Measurements from ENCODE around the gene CD59. TPM values are rescaled to one million over a fixed set of nuclear protein-coding genes. Genes with fewer than 3 reads are reported as not detected.
A peak's percentile ranks its signal among the peaks of the same experiment; 100 is the strongest.

Gene CD59
- 68.2 and 75.8 TPM in 2 replicates for total RNA-seq (2013; cell fraction: nucleolus; rRNA removed)
- total RNA-seq (2014; rRNA removed) (55.5 and 75.8 TPM in 2 replicates), total RNA-seq (2014; rRNA removed; fragmentation: Illumina TruSeq; extraction: Trizol) (83.2 and 89.0 TPM in 2 replicates), total RNA-seq (2021) (143 and 144 TPM in 2 replicates), polyA plus RNA-seq (2011; rRNA removed) (201 and 225 TPM in 2 replicates), polyA plus RNA-seq (2014; fragmentation: Illumina TruSeq; extraction: Trizol) (185 and 186 TPM in 2 replicates), polyA plus RNA-seq (2014; fragmentation: Nextera tagmentation; extraction: Ambion mirVana) (100 to 1,000 TPM; 223 to 256 TPM), polyA plus RNA-seq (2014; rRNA removed) (93.6 and 109 TPM in 2 replicates), polyA plus RNA-seq (2016; fragmentation: Nextera tagmentation; extraction: Ambion mirVana) (100 to 1,000 TPM; 177 to 195 TPM), polyA minus RNA-seq (2011; rRNA and poly(A)+ RNA removed) (93.2 and 138 TPM in 2 replicates), Bru-seq, nascent RNA (percentile 92 among the genes with signal in this experiment), BruChase-seq, experiment 1, labeled RNA remaining after a 6-hour chase (percentile 95 among the genes with signal in this experiment), BruChase-seq, experiment 2, labeled RNA remaining after a 2-hour chase (percentile 91 among the genes with signal in this experiment)
- 107 TPM for polyA plus RNA-seq (2011; ENCODE audit: low read depth)
- polyA plus RNA-seq (2011; cell fraction: cytosol; rRNA removed) = 159 and 211 TPM in 2 replicates
- 55.6 and 69.0 TPM in 2 replicates for polyA plus RNA-seq (2011; cell fraction: nucleus; rRNA removed)
- polyA plus RNA-seq (2012) = 85.7 and 97.9 TPM in 2 replicates
- polyA minus RNA-seq (2011; cell fraction: cytosol; rRNA and poly(A)+ RNA removed) = 24.9 and 46.1 TPM in 2 replicates
- polyA minus RNA-seq (2011; cell fraction: nucleus; rRNA and poly(A)+ RNA removed) = 15.7 and 20.6 TPM in 2 replicates
- long read RNA-seq, experiment 1, full-length matches to known transcripts = 109 of 118 reads
- long read RNA-seq, experiment 1, partial matches to known transcripts = 0 of 118 reads
- long read RNA-seq, experiment 1, other reads (novel, unspliced or antisense) = 9 of 118 reads
- long read RNA-seq, experiment 2, full-length matches to known transcripts = 810 of 909 reads
- long read RNA-seq, experiment 2, partial matches to known transcripts = 15 of 909 reads
- long read RNA-seq, experiment 2, other reads (novel, unspliced or antisense) = 84 of 909 reads

GRCh38 chr11:33736148-33736812 is at the start of gene CD59:
CD59 (minus strand) TSS chr11:33736423; CDS start chr11:33722445, 13,978 bp downstream.
- Histone ChIP-seq H3K79me2 (ENCODE audit: control insufficient read depth, insufficient read depth, low read length) (peaks cover 40% of the 10 kb centered on the region), H3K36me3 (ENCODE audit: control insufficient read depth in 2 of 2, insufficient read depth in 2 of 2, low read length in 1 of 2) (no peaks in the 10 kb centered on the region)
- 1% methylated on average over 47 of the region's 48 CpGs for WGBS (ENCODE audit: insufficient coverage, insufficient replicate concordance, low lambda C conversion rate, missing lambda C conversion rate)
- no peak for TF ChIP-seq NFXL1 (IDR thresholded peaks at IDR 0.05; ENCODE audit: borderline replicate concordance)
- no peak for TF ChIP-seq WRNIP1 (IDR thresholded peaks at IDR 0.05; ENCODE audit: borderline replicate concordance, low read depth, low read length)
- no peak for TF ChIP-seq CEBPB (IDR thresholded peaks at IDR 0.05; ENCODE audit: borderline replicate concordance in 1 of 2, low read depth in 2 of 2, low read length in 2 of 2)
- no peak; the same call in 1 of the 2 replicates for TF ChIP-seq NR2F1 (conservative IDR thresholded peaks at IDR 0.05)
- no peak for TF ChIP-seq ZNF207 (IDR thresholded peaks at IDR 0.05; ENCODE audit: borderline replicate concordance)
- no peak; a peak in 1 of 4 replicates for TF ChIP-seq EP300 (IDR thresholded peaks at IDR 0.05; ENCODE audit: borderline replicate concordance in 1 of 2, control insufficient read depth in 1 of 2, low read depth in 2 of 2, low read length in 2 of 2)
- TF ChIP-seq CHD2 (IDR thresholded peaks at IDR 0.05; ENCODE audit: borderline replicate concordance, low read depth, low read length) = no peak
- TF ChIP-seq ZBTB11 (CRISPR knock-in tag; IDR thresholded peaks at IDR 0.05) = no peak
- TF ChIP-seq BCLAF1 (IDR thresholded peaks at IDR 0.05) = no peak
- TF ChIP-seq RELA (IDR thresholded peaks at IDR 0.05; ENCODE audit: borderline replicate concordance, partially characterized antibody) = no peak
- TF ChIP-seq GABPA (IDR thresholded peaks at IDR 0.05; ENCODE audit: low read depth) = no peak

More at GRCh38 chr11:33736148-33736812, at the start of gene CD59:
- intact Hi-C loops (cut with micrococcal nuclease; ENCODE audit: unreplicated experiment) (loop anchor here (5.0 kb wide), 1 partner anchor 34 kb away; the partner anchor contains the start of gene C11orf91), in situ Hi-C loops (cut with MboI) (no loop called here)
- peak; percentile 54 for FAIRE-seq
- H3K4me1 ChIP-seq (ENCODE audit: control insufficient read depth, insufficient read depth, low read length) = peaks cover 16% of the 10 kb centered on the region
- BruUV-seq (replicated peaks) = no TSS peak
- H4K20me1 ChIP-seq (ENCODE audit: control insufficient read depth, insufficient read depth) = no peaks in the 10 kb centered on the region
- peak; percentile 54 for DNase-seq (ENCODE audit: low read depth, low spot score)
- ATAC-seq = peak; percentile 77
- H3K9me3 ChIP-seq (replicated peaks; ENCODE audit: control insufficient read depth, insufficient read depth, low read length) = no peaks in the 10 kb centered on the region
- H3K27ac ChIP-seq (ENCODE audit: control insufficient read depth, insufficient read depth) = peak within 1 kb of the TSS; percentile 77
- POLR2A ChIA-PET = interaction anchor here (0.5 to 1.5 kb wide), 4 partner anchors 58 to 575 kb away, joined by 3 to 4 read pairs (median 3); partner anchors contain the start of gene CSTF3
- H3K9ac ChIP-seq (ENCODE audit: control insufficient read depth, insufficient read depth, low read length) = peak within 1 kb of the TSS; percentile 86
- SMC1A ChIA-PET (ENCODE audit: uncharacterized antibody, unreplicated experiment) = interaction anchor here (0.7 to 5.9 kb wide), 11 partner anchors 12 to 570 kb away, joined by 3 to 43 read pairs (median 4); no protein-coding TSS in a partner anchor
- CTCF ChIA-PET = interaction anchor here (0.6 to 2.5 kb wide), 10 partner anchors 12 to 801 kb away, joined by 3 to 27 read pairs (median 4); no protein-coding TSS in a partner anchor
- RAD21 ChIA-PET (ENCODE audit: unreplicated experiment) = interaction anchor here (0.6 to 3.0 kb wide), 10 partner anchors 9 to 71 kb away, joined by 3 to 16 read pairs (median 3); partner anchors contain the start of gene FBXO3
- H2AFZ ChIP-seq (ENCODE audit: control insufficient read depth, low read depth, low read length) = peak within 1 kb of the TSS; percentile 67
- no peaks in the 10 kb centered on the region for H3K27me3 ChIP-seq (replicated peaks in 1 of 2; ENCODE audit: control insufficient read depth in 2 of 2, insufficient read depth in 2 of 2, low read length in 1 of 2)
- peak within 1 kb of the TSS; percentile 83 for H3K4me3 ChIP-seq
- peak within 1 kb of the TSS; percentile 96 for H3K4me2 ChIP-seq (ENCODE audit: control insufficient read depth, insufficient read depth)
